Stimulated activated CD4-positive, alpha-beta T cell treated with anti-CD3 and anti-CD28 coated beads, Interleukin-2, amount 100 ng/mL, for 48 hours (primary cell): ENCODE measurements around the gene POLR2H.

Experiments
- DNase-seq, 2 donors: peaks; one replicate each; pipeline ENCODE4 v3.0.0-alpha.2; 2020

The POLR2H gene

GRCh38 chr3:184389384-184389783 is 27.9 kb downstream of the POLR2H start:
- DNase-seq = no peak

- no peak for DNase-seq
Observed at GRCh38 chr3:184389935-184390528, 28.5 kb downstream of the POLR2H start.

GRCh38 chr3:184391266-184391665 is 29.8 kb downstream of the POLR2H start:
- DNase-seq = no peak

GRCh38 chr3:184395320-184395660 is 33.8 kb downstream of the POLR2H start:
- no peak for DNase-seq

- no peak for DNase-seq
Observed at GRCh38 chr3:184399410-184399809, 37.9 kb downstream of the POLR2H start.

- DNase-seq = no peak
Observed at GRCh38 chr3:184405075-184406030, 43.8 kb downstream of the POLR2H start.

GRCh38 chr3:184409331-184409926 is 47.9 kb downstream of the POLR2H start:
- no peak for DNase-seq

- DNase-seq = no peak
Observed at GRCh38 chr3:184409946-184410500, 48.5 kb downstream of the POLR2H start.

- no peak for DNase-seq
Observed at GRCh38 chr3:184414418-184415202, 53.1 kb downstream of the POLR2H start.

GRCh38 chr3:184415203-184415490 is 53.6 kb downstream of the POLR2H start:
- no peak for DNase-seq

- peak; percentile 57 to 72 for DNase-seq
Observed at GRCh38 chr3:184417619-184418327, 56.3 kb downstream of the POLR2H start.
